B cell (primary cell): ENCODE results near the gene RNASE7. TPM values are rescaled to one million over a fixed set of nuclear protein-coding genes. Genes with fewer than 3 reads are reported as not detected.

Experiments used
- ATAC-seq: fragments of 200-7000 bp; cut with Tn5 transposase; one replicate; pipeline ENCODE4 v1.10.0; 2021; ENCODE audit warnings: low read depth, mild to moderate bottlenecking, moderate number of reproducible peaks, moderate library complexity
- CTCF ChIA-PET: fragments of 350-600 bp; sonication (Branson Sonifier 250); formaldehyde crosslinking; loops from one replicate; lab custom pipeline; 2021; ENCODE audit warnings: antibody characterized with exemption, inconsistent platforms; lab: Charles Lee
- POLR2A ChIA-PET: fragments of 350-600 bp; sonication (Branson Sonifier 250); formaldehyde crosslinking; loops from one replicate; lab custom pipeline; 2021; ENCODE audit warnings: antibody characterized with exemption; lab: Charles Lee
- DNase-seq: peaks from one replicate; pipeline ENCODE4 v3.0.0; 2013
- H2AFZ ChIP-seq: 2 replicates; pipeline ENCODE4 v1.6.1; 2012; ENCODE audit warnings: mild to moderate bottlenecking, low read depth, low read length; ENCODE audit not compliant: insufficient read depth, poor library complexity, severe bottlenecking
- H3K27ac ChIP-seq, 2 donors: 1 replicate in 1 of 2; 2 replicates in 1 of 2; pipeline ENCODE4 v1.5.1; 2012 to 2013; ENCODE audit warnings: low read length in 2 of 2, mild to moderate bottlenecking in 2 of 2, moderate library complexity in 1 of 2
- H3K27me3 ChIP-seq, 4 experiments: fragments of 200-600 bp in 1 of 4; sonication (generic) in 1 of 4; replicated peaks in 1 of 4; 1 replicate in 2 of 4; 2 replicates in 2 of 4; pipeline versions ENCODE4 v1.6.1 to v1.7.0; 2013 to 2016; ENCODE audit warnings: low read length in 3 of 4, mild to moderate bottlenecking in 2 of 4, mixed read lengths in 1 of 4, moderate library complexity in 1 of 4; ENCODE audit not compliant: insufficient read depth in 4 of 4, control insufficient read depth in 3 of 4; ENCODE audit errors: control extremely low read depth in 1 of 4
- H3K36me3 ChIP-seq, 2 experiments: replicated peaks in 1 of 2; 1 replicate in 1 of 2; 2 replicates in 1 of 2; pipeline versions ENCODE4 v1.6.1 to v1.7.1; 2013; ENCODE audit warnings: low read length in 1 of 2; ENCODE audit not compliant: insufficient read depth in 2 of 2, control insufficient read depth in 1 of 2; ENCODE audit errors: control extremely low read depth in 1 of 2, extremely low read depth in 1 of 2
- H3K4me1 ChIP-seq, 2 donors: fragments of 200-600 bp in 1 of 2; sonication (generic) in 1 of 2; 1 replicate in 1 of 2; 2 replicates in 1 of 2; pipeline versions ENCODE4 v1.5.1 to v1.6.1; 2013 to 2017; ENCODE audit warnings: low read length in 2 of 2; ENCODE audit not compliant: control insufficient read depth in 2 of 2, insufficient read depth in 2 of 2
- H3K4me2 ChIP-seq: replicated peaks from 2 replicates; pipeline ENCODE3; 2012; ENCODE audit warnings: mild to moderate bottlenecking, low read depth, low read length; ENCODE audit not compliant: poor library complexity, severe bottlenecking
- H3K4me3 ChIP-seq, 5 experiments: fragments of 200-600 bp in 1 of 5; sonication (generic) in 1 of 5; 1 replicate in 3 of 5; 2 replicates in 2 of 5; pipeline versions ENCODE4 v1.5.1 to v1.7.0; 2011 to 2016; ENCODE audit warnings: low read length in 4 of 5, mild to moderate bottlenecking in 4 of 5, low read depth in 2 of 5, control low read depth in 1 of 5, moderate library complexity in 1 of 5; ENCODE audit not compliant: insufficient read depth in 1 of 5; ENCODE audit errors: control extremely low read depth in 1 of 5, extremely low read depth in 1 of 5
- H3K79me2 ChIP-seq: fragments of 200-600 bp; sonication (generic); one replicate; pipeline ENCODE4 v1.6.0; 2016; ENCODE audit warnings: low read length; ENCODE audit not compliant: control insufficient read depth, insufficient read depth
- H3K9ac ChIP-seq: fragments of 200-600 bp; sonication (generic); 2 replicates; pipeline ENCODE4 v1.6.1; 2017; ENCODE audit warnings: mild to moderate bottlenecking, low read length, moderate library complexity
- H3K9me3 ChIP-seq, 3 donors: one replicate each; pipeline versions ENCODE4 v1.6.1 to v1.7.1; 2013; ENCODE audit warnings: low read length in 2 of 3; ENCODE audit not compliant: control insufficient read depth in 2 of 3, insufficient read depth in 1 of 3; ENCODE audit errors: control extremely low read depth in 1 of 3
- H4K20me1 ChIP-seq: 2 replicates; pipeline ENCODE4 v1.6.0; 2012; ENCODE audit warnings: mild to moderate bottlenecking, low read length; ENCODE audit not compliant: insufficient read depth, control insufficient read depth, poor library complexity, severe bottlenecking
- H3K27ac Mint-ChIP-seq: one replicate; pipeline ENCODE4 v1.8.0; 2021; ENCODE audit warnings: mixed read lengths
- H3K27me3 Mint-ChIP-seq: one replicate; pipeline ENCODE4 v1.8.0; 2021; ENCODE audit warnings: mixed read lengths
- H3K4me1 Mint-ChIP-seq: one replicate; pipeline ENCODE4 v1.8.0; 2021; ENCODE audit warnings: mixed read lengths
- H3K4me3 Mint-ChIP-seq: one replicate; pipeline ENCODE4 v1.8.0; 2021; ENCODE audit warnings: mixed read lengths
- H3K9me3 Mint-ChIP-seq: one replicate; pipeline ENCODE4 v1.8.0; 2022; ENCODE audit warnings: mixed read lengths; ENCODE audit not compliant: insufficient read depth
- EZH2 ChIP-seq: IDR thresholded peaks from 2 replicates; pipeline ENCODE4 v1.6.1; 2012; ENCODE audit warnings: borderline replicate concordance, low read depth, mild to moderate bottlenecking, moderate library complexity, low read length; ENCODE audit not compliant: insufficient read depth, poor library complexity, severe bottlenecking
- WGBS: methylation state at CpG from one replicate; pipeline ENCODE4 v1.1.5; 2013; ENCODE audit warnings: missing lambda C conversion rate; ENCODE audit not compliant: insufficient coverage; 5-methylcytosine and 5-hydroxymethylcytosine counted together
- intact Hi-C: fragments of 100-400 bp; cut with micrococcal nuclease; formaldehyde crosslinking; loops from one replicate; pipeline ENCODE4 v1.10.0; 2022
- polyA plus RNA-seq: library from polyadenylated mRNA; depleted of rRNA; stranded (reverse); fragments of >200 nt; gene quantifications from 2 replicates; pipeline ENCODE4 v1.2.3, GENCODE V29; 2012
- total RNA-seq, 2 donors: library from RNA; stranded (reverse); fragments of 120-200 nt in 1 of 2; gene quantifications; 1 replicate in 1 of 2; 2 replicates in 1 of 2; pipeline versions ENCODE4 v1.2.3 to v1.2.4, GENCODE V29; 2013 to 2022
- TF ChIP-seq, protein P1 (sequence below): fragments of 200-600 bp; IDR thresholded peaks from one replicate; pipeline ENCODE4 v1.8.0; 2022; ENCODE audit warnings: antibody characterized with exemption, mild to moderate bottlenecking

RNASE7 gene
- total and polyA plus RNA-seq, 2 donors (not counting 1 experiment from before 2014, with no cell fraction given): not detected

DNA sequence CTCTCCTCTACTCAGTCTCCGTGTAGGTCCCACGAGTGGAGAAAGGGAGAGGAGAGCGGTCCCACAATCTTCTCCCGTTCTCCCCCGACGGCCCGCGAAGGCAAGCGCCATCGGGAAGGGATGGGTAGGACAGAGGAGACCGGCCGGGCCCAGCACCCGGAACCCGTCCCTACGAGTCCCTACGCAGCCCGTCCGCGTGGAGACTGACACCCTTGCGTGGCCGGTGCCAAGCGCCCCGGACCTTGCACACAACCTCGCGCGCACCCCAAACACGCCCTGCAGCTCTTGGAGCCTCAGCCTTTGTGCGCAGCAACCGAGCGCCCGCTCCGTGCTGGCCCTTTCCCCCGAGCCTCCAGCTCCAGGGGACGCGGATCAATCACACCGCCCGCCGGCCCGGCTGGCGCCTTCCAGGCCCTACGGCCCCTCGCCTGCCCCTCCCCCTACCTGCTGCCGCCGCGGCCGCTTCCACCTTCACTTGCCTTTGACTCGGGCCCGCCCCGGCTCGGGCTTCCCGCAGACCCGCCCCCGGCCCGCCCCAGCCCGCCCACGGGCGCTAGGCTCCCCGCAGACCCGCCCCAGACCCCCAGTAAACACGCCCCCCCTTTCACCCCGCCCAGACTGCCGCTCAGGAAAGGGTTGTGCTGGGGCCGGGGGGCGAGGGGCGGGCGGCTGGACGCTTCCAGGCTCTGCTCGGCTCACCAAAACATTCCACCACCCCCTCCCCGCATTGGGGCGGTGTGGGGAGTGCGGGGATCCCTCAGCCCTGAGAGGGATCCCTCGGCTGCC lies 17.4 kb upstream of the RNASE7 start, which contains the start of gene NDRG2:
Gene NDRG2, minus strand, starts transcription at position 477 of the 786 bp plus-strand sequence. CDS start 1,746 bp downstream, outside the sequence.
- peaks cover 19% of the 10 kb centered on the region for H3K4me1 Mint-ChIP-seq
- H3K36me3 ChIP-seq: no peaks in the 10 kb centered on the region
- H3K27ac ChIP-seq: no peak within 1 kb of the TSS
- H3K79me2 ChIP-seq: no peaks in the 10 kb centered on the region
- ATAC-seq (peak; percentile 94), DNase-seq (peak; percentile 83)
- H2AFZ ChIP-seq: peak within 1 kb of the TSS; percentile 97
- peaks cover 12 to 23% of the 10 kb centered on the region in 2 donors for H3K4me1 ChIP-seq
- CTCF ChIA-PET: interaction anchor here (2.5 to 2.9 kb wide), 3 partner anchors 10 to 79 kb away, joined by 9 to 23 read pairs (median 14); no protein-coding TSS in a partner anchor
- peak within 1 kb of the TSS; percentile 99 for H3K4me2 ChIP-seq
- intact Hi-C loops: loop anchor here (2.0 kb wide), 3 partner anchors 46 to 80 kb away; partner anchors contain the start of gene ARHGEF40
- H4K20me1 ChIP-seq: no peaks in the 10 kb centered on the region
- 3% methylated on average over 38 of the region's 72 CpGs for WGBS
- H3K9ac ChIP-seq: peak within 1 kb of the TSS; percentile 78
- peak within 1 kb of the TSS; percentile 15 to 86 (median 75) for H3K4me3 ChIP-seq
- no peak for TF ChIP-seq EZH2
- TF ChIP-seq, protein P1, sequence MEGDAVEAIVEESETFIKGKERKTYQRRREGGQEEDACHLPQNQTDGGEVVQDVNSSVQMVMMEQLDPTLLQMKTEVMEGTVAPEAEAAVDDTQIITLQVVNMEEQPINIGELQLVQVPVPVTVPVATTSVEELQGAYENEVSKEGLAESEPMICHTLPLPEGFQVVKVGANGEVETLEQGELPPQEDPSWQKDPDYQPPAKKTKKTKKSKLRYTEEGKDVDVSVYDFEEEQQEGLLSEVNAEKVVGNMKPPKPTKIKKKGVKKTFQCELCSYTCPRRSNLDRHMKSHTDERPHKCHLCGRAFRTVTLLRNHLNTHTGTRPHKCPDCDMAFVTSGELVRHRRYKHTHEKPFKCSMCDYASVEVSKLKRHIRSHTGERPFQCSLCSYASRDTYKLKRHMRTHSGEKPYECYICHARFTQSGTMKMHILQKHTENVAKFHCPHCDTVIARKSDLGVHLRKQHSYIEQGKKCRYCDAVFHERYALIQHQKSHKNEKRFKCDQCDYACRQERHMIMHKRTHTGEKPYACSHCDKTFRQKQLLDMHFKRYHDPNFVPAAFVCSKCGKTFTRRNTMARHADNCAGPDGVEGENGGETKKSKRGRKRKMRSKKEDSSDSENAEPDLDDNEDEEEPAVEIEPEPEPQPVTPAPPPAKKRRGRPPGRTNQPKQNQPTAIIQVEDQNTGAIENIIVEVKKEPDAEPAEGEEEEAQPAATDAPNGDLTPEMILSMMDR: no peak
- no peaks in the 10 kb centered on the region for H3K9me3 Mint-ChIP-seq
- peak within 1 kb of the TSS; percentile 67 for H3K27ac Mint-ChIP-seq
- peaks cover 0 to 30% (median 8%) of the 10 kb centered on the region in 4 experiments for H3K27me3 ChIP-seq
- peaks cover 16% of the 10 kb centered on the region for H3K27me3 Mint-ChIP-seq
- peak within 1 kb of the TSS; percentile 93 for H3K4me3 Mint-ChIP-seq
- POLR2A ChIA-PET: interaction anchor here (0.7 kb wide), 1 partner anchor 46 kb away, joined by 3 read pairs; no protein-coding TSS in a partner anchor
- no peaks in the 10 kb centered on the region for H3K9me3 ChIP-seq
